ENCODE measurements around the gene PHACTR1.

The PHACTR1 gene

DNA sequence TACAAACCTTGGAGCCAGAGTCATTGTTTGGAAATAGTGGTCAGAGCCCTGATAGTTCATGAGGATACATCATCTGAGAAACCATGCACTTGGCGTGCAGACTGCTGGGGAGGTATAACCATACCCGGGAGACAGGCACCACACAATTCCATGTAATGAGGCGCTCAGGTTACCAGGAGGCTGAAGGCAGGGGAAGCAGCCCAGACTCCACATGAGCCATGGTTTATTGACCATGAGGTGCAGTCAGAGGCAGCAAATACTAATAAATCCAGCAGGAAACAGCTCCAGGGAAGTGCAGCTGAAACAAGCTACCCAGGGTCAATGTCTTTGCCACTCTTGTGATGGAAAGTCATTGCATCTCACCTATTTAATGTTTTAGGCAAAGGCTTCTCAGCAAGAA, 455.7 kb downstream of the PHACTR1 start:
- DNase-seq, result no peak

DNA sequence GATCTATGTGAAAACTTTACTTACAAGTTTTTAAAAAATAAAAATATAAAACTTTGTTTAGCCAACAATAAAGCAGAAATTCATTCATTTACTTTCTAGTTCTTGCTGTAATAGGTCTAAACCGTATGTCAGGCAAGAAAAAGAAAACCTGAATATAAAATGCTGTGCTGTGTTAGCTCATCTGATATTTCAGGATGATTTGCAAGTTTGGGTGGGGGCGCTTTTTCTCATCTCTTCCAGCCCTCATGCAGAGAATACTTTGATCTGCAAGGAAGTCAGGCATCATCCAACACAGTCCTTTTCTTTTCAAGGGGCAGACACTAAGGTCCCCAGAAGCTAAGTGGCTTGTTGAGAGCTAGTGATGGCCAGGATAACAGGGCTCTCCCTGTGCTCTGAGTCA, 458.5 kb downstream of the PHACTR1 start:
- DNase-seq, result no peak

DNA sequence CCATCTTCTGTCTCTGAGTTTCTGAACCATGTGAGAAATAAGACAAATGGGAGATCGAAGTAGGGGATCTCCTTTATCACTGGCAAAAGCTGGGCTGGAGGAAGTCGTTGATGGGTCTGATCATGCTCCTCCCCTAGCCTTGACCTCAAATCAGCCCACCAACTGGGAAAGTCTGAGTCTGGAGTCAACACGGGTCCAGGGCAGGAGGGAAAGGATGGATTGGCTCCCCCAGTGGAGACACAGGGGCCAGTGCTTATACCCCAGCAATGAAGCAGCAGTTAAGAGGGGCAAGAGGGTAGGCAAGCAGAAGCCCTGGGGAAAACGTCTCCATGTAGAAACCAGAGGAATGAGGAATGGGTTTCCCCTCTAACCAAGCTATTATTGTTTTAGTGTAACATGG, 459.2 kb downstream of the PHACTR1 start:
- no peak for DNase-seq

DNA sequence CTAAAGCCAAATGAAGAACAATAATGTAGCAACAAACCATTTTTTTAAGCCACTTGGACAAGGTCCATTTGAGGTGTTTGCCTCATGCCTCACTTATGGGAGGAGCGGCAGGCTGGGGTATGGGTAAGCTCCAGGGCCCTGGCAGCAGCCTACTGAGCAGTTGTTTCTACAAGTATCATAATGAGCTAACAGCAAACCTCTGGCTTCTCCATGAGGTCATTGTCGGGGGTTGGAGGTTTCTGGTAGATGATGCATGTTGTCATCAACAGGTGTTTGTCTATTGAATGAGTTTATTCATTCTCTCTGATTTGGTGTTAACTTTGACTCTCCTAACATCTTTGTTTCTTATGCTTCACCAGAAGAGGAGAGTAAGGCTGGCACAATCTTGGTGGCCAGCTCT, 461.1 kb downstream of the PHACTR1 start:
- DNase-seq, result no peak

DNA sequence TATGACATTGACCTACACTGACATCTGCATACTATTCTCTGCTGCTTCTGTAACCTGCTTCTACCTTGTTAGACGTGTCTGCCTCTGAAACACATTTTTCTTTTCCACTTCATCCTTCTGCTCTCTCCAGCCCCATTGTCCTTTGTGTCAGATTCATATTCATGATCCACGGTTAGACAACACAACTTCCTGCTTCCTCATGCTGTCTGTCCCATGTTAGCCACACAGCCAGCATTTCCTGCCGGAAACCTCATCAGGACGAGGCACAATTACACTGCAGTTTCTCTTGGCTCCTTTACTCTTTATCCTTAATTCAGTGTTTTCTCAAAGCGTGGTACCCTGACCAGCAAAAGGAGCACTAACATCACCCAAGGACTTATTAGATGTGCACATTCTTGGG, 461.5 kb downstream of the PHACTR1 start:
- DNase-seq, result no peak

DNA sequence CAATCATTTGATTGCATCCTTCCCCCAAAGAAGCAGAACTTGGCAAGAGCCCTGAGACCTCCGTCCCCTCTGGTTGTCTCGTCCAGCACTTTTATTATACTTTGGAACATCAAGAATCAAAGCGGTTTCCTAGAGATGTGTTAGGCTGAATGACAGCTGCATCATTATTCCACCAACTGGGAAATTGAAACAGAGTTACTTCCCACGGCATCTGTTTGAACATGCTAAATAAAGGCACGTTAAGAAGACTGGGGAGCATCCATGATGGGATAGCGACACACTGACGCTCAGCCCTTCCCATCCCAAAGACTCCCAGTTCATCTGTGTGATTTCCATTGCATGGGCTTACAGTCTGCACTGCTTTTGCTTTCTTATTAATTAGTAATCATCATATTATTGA, 464.0 kb downstream of the PHACTR1 start:
- DNase-seq, result no peak

DNA sequence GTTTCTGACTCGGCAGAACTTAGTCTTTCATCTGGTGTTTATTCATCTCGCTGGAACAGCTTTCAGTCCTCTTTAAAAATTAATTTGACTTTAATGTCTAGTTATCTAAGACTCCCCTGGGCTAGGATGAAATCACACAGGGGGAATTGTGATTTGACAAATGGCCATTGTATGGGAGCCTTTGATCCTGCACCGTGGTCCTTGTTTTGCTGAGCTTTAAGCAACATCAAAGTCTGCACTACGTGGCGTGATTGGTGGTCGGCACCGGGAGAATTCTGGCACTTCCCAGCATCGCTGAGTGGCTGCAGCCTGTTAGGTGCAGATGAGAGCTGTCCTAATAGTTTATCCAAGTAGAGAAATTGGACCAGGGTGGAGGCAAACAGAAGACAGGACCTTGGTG, 464.8 kb downstream of the PHACTR1 start:
- no peak for DNase-seq

DNA sequence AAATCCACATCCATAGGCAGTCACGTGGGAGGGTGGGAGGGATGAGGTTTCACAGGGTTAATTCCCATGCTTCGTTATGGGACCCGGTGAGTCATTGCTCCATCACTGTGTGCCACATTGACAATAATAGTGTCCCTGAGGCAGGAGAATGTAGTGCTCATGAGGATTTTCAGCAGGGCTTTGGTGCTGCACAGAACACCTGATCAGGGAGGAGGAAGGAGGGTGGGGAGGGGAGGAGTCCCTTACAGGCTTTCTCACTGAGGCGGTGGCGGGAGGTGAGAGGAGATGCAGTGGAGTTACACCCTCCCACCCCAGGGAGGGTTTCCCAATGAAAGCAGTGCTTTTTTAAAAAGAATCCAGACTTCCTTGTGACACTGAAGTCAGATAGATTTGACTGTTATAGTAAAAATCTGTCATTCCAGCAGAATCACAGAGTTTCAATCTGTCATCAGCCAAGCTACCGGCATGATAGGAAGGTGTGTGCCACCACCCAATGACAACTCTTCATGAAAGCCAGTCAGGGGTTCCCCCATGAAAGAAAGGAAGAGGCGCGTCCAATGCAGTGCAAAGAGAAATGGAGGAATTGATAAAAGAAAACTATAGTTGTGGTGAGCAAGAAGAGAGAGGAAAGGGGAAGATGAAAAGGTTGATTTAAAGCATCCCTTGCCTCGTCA, 467.0 kb downstream of the PHACTR1 start:
- no peak for DNase-seq

DNA sequence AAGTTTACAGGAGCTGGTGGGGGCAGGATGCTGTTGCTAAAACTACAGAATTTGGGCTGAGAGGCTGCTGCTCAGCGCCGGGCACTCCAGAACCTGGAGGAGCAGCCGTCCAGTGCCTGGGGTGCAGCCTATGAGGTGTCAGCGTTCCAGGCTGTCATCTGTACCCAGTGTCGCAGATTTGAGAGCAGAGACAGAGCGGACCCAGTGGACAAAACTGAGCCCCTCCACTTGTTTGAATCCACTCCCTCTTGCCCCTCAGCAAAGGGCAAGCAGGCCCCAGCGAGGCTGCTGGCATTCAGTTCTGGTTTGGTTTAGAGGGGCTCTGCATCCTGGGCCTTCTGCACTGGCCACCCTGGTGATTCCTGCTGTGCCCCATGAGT, 467.5 kb downstream of the PHACTR1 start:
- DNase-seq, result no peak

DNA sequence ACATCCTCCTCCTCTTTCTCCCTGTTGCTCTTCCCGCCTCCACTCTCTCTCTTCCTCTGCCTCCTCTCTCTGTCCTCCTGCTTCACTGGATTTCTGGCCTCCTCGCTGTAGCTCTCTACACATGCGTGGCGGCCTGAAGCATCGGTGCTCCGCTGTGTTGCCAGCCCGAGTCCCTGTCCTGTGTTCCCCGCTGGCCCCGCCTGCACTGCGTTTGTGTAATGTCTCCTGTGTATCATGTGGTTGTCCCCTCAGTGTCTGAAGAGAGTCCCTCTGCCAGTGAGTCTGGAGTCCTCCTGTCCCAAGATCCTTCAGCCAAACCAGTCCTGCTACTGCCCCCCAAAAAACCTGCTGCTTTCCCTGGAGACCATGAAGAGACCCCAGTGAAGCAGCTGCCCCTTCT, 468.0 kb downstream of the PHACTR1 start:
- DNase-seq, result no peak

DNA sequence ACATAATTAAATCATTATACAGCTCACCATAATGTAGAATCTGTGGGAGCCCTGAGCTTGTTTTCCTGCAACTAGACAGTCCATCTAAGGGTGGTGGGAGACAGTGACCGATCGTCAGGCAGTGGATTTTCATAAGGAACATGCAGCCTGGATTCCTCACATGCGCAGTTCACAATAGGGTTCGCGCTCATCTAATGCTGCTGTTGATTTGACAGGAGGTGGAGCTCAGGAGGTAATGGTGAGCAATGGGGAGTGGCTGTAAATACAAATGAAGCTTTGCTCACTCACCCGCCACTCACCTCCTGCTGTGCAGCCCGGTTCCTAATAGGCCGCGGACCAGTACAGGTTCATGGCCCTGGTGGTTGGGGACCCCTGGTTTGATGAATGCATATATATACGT, 470.3 kb downstream of the PHACTR1 start:
- DNase-seq, result no peak

DNA sequence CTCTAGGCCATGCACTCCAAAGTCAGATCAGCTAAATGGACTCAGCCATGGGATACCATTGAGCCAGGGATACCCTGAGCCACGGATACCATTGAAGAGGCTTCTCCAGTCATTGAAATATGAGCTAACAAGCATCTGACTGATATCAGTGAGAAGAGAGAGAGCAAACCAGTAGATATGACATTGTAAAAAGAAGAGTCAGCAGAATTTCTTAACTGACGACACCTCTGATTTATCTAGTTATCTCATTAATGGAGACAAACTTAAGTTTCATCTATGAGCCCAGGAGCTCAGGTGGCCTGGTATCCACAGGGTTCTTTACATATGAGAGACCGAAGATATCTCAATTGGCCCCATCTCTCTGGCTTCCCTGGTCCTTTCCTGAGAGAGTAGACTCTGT, 471.1 kb downstream of the PHACTR1 start:
- no peak for DNase-seq

DNA sequence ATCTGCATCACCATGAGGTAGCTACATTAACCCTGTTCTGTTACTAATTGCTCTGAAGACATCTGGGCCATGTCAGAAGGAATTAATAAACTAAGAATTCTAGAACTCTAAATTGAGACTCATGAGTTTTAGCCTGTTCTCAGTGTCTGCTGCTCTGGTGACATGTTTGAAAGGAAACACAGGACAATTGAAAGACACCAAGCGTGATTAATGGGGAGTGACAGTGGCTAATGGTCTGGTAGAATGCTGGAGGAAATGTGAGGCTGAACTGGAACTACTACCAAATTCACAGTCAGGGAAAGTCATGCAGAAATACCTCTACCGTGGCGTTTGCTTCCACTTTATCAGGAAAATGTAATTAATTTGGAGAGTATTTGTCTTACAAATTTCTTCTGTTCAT, 471.7 kb downstream of the PHACTR1 start:
- DNase-seq, result no peak

DNA sequence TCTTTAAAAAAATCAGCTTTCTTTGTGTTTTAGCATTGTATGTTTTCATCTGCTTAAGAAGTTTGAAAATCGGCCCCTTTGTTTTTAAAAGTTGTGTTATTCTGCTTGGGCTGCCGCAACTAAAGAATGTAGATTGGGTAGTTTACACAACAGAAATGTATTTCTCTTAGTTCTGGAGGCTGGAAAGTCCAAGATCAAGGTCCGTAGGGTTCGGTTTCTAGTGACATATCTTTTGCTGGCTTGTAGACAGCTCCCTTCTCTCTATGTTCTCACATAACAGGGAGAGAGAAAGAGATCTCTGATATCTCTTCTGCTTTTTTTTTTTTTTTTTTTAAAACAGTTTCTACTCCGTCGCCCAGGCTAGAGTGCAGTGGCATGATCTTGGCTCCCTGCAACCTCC, 473.1 kb downstream of the PHACTR1 start:
- DNase-seq, result no peak

DNA sequence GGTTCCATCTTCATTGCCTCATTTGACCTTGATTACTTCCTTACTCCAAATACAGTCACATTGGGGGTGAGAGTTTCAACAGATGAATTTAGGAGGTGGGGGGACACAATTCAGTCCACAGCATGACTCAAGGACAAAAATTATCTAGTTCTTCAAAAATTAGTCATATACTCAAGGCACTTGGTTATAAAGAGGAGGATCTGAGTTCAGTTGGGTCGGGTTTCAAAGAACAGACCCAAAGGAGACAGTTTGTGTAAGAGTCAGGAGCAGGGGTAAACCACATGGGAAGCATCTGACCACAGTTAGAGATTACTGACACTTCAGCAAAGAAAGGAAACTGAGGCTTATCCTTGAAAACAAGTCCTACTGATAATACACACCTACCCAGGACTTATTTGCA, 473.8 kb downstream of the PHACTR1 start:
- DNase-seq, result no peak

DNA sequence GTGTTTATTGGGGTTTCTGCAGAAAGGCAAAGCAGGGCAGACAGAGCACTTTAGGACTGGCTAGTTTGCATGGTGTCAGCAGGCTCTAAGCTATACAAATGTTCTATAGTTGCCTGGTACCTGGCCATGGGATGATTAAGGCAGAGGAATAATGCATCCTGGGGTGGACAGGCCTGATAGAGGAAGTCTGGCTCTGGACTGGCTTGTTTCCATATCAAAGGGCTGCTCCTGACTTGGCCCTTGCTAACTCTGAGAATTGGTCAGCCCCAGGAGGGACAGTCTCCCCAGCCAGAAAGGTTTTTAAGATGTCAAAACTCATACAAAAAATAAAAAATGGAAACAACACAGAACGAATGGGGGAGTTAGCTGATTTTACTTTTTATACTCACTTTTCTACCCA, 474.9 kb downstream of the PHACTR1 start:
- no peak for DNase-seq

DNA sequence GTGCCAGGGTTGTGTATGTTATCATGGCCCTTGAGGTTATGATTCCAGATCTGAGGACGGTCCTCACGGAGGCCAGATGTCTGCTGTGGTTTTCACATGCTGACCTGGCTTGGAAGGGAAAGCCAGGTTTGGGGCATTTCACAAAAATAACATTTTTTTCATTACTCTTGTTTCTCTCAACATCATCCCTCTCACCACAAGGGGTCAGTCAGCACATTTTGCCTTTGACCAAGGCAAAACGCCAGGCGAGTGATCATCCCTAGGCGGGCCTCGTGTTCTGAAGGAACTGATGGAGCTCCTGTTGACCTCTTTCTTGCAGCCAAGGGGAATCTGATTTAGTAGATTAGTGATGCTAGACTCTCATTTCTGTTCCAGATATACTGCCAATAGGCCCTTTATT, 478.3 kb downstream of the PHACTR1 start:
- DNase-seq, result no peak

DNA sequence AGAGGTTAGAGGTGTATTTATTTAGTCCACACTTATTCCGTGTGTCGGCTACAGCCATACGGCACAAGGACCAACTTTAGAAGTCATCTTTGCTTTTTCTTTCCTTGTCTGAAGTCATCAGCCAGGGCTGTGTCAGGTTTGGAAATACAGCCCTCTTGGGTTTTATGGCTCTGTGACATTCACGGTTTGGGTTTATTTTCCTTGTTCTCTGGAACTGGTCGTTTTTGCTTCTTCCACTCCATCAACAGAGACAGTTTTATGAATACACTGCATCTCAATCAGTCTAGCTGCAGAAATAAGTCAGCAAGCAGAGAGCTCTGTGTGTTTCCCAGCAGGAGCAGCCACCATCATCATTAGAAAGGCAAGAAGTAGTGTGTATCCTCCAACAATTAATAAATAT, 479.2 kb downstream of the PHACTR1 start:
- DNase-seq, result no peak

DNA sequence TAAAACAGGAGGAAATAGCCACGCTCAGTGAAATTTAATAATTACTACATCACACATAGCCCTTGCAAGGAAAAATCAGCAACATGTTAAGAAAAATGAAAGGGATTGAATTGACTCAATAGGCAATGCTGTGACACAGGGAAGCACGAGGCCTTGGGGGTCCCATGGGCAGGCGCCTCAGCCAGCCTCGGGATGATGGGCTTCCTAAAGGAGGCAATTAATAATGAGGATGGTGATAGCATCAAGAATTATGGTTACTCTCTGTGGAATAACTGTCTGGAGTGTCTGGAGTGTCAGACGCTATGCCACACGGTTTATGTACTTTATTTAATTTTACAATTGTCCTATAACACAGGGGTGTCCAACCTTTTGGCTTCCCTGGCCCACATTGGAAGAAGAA, 481.6 kb downstream of the PHACTR1 start:
- no peak for DNase-seq

DNA sequence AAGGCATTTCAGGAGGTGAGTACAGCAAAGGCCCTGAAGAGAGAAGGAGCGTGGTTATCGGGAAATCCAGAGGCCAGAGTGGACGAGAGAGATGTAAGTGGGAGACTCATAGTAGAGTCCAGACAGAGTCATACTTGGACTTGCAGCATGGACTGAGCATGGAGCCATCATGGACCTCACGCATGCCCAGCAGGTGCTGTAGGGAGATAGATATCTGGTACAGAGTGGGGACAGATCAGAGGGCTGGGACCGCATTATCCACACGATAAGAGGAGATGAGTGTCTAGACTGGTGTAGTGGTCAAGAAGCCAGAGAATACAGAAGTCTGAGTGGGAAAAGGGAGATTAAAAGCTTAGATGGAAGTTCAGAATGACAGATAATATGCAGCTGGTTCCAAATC, 484.8 kb downstream of the PHACTR1 start:
- DNase-seq, result no peak

DNA sequence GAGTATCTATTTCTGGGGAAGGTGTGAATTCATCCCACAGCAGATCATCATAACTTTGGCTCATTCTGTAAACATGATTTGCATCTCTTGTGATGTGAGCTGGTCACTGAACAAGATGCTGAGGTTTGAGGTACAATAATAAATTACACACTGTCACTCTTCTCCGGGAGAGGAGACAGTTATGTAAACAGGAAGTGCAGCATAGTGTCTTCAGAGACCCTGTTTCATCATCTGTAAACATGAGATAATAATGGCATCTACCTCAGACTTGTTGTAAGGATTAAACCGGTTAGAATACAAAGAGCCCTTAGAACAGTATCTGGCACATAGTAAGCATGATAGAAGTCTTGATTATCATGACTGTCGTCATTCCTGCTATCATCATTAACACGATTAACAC, 486.6 kb downstream of the PHACTR1 start:
- no peak for DNase-seq

DNA sequence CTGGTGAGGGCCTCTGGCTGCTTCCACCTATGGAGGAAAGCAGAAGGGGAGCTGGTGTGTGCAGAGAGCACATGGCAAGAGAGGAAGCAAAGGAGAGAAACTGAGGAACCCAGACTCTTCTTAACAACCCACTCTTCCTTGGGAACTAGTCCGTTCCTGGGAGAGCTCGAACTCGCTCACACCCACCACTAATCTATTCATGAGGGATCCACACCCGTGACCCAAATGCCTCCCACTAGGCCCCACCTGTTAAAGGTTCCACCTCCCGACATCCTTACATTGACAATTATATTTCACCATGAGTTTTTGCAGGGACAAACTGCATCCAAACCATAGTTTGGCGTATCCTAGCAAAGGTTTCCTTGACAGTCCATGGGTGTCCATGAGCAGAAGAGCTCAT, 488.5 kb downstream of the PHACTR1 start:
- DNase-seq, result no peak

DNA sequence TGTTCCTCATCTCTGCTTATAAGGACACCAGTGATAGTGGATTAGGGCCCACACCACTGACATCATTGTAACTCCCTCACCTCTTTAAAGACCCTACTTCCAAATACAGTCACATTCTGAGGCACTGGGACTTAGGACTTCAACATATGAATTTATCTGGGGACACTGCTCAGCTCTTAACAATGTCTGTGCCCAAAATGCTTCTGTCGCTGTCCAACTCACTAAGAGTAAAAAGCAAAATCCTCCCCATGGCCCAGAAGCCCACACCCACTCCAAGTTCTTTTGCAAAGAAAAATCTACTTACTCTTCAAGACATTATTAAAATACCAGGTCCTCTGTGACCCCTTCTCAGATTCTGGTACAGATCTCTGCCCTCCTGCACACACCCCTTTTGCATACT, 495.5 kb downstream of the PHACTR1 start:
- no peak for DNase-seq

DNA sequence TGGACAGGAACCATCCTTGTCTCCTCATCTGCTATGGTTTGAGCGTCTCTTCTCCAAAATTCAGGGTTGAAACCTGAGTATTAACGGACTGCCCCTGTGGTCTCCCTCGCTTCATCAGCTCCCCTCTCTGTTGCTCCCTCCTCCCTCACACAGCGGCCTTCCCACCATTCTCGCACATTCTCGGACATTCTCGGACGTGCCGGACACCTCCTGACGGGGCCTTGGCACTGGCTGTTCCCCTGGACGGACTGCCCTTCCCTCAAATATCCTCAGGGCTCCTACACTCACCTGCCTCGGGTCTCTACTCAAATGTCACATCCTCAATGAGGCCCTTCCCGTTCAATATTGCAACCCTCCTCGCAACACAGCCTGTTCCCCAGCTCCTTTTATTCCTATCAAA, 496.0 kb downstream of the PHACTR1 start:
- DNase-seq, result no peak

DNA sequence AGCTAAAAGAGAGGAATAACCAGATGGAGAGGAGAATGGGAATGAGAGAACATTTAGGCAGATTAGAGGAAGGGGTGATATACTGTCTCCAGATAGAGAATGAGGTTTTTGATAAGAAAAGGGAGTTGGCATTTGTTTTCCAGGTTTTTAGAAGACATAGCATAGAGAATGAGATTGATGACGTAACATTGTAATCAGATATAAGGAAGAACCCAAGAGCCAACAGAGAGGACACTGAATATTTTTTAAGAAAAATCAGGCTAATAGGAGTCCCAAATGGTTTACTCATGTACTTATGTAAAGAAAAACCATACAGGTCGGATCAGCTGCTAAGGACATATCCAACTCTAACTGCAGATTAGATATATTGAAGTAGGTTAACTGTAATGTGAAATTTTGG, 498.8 kb downstream of the PHACTR1 start:
- no peak for DNase-seq

Data from central memory CD4-positive, alpha-beta T cell (primary cell).